GM12891 (cell line): ENCODE data around the gene CGNL1.

Experiments used
- POLR2A ChIP-seq: IDR thresholded peaks from 2 replicates; pipeline ENCODE4 v1.6.1; 2011; ENCODE audit warnings: low read depth, low read length, control low read depth
- TAF1 ChIP-seq: IDR thresholded peaks from 2 replicates; pipeline ENCODE4 v1.6.1; 2011; ENCODE audit warnings: low read depth, low read length, control low read depth

DNA sequence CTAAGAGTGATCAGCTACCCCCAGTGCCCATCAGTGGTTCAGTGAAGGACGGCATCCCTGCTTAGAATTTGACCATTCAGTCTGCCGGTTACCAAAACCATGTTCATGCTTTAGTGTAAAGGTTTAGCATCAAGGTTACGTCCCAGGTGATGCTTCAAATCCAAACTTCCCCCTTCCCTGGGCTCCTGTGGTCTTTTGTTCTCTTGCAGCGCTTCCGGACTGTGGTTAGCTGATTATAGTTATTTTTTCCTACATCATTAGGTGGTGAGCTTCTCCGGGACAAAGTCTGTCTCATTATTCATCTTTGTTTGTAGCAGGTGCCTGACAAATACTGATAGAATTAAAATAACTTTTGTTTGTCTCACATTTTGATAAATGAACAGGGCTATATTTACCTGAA lies 187.1 kb downstream of the CGNL1 start:
- TF ChIP-seq TAF1 (no peak), POLR2A (no peak)
